NT2/D1 (cell line): ENCODE measurements around the gene MAS1.

Source experiments
- DNase-seq: peaks from one replicate; pipeline ENCODE4 v3.0.0-alpha.2; 2011; ENCODE audit warnings: low read depth, low spot score
- H3K27me3 ChIP-seq: 2 replicates; pipeline ENCODE4 v1.6.0; 2011; ENCODE audit warnings: mild to moderate bottlenecking; ENCODE audit not compliant: insufficient read length, insufficient read depth
- H3K36me3 ChIP-seq: 2 replicates; pipeline ENCODE4 v1.6.1; 2011; ENCODE audit warnings: mild to moderate bottlenecking, low read length, mixed read lengths; ENCODE audit not compliant: insufficient read depth, insufficient read length
- H3K4me1 ChIP-seq: 2 replicates; pipeline ENCODE4 v1.5.1; 2011; ENCODE audit not compliant: insufficient read depth, insufficient read length
- H3K4me3 ChIP-seq: 2 replicates; pipeline ENCODE4 v1.5.1; 2011; ENCODE audit warnings: low read depth; ENCODE audit not compliant: insufficient read length
- H3K9ac ChIP-seq: 2 replicates; pipeline ENCODE4 v1.6.0; 2011; ENCODE audit warnings: low read depth; ENCODE audit not compliant: insufficient read length
- H3K9me3 ChIP-seq: 2 replicates; pipeline ENCODE4 v1.5.1; 2011; ENCODE audit warnings: mild to moderate bottlenecking, low read length; ENCODE audit not compliant: insufficient read depth
- SUZ12 ChIP-seq: IDR thresholded peaks from 2 replicates; pipeline ENCODE4 v1.6.1; 2011; ENCODE audit not compliant: insufficient read length, insufficient read depth; ENCODE audit errors: extremely low read depth
- YY1 ChIP-seq: IDR thresholded peaks from 2 replicates; pipeline ENCODE4 v1.6.1; 2011; ENCODE audit not compliant: insufficient read length, insufficient read depth
- ZNF274 ChIP-seq: IDR thresholded peaks from 2 replicates; pipeline ENCODE4 v1.6.1; 2011; ENCODE audit warnings: mild to moderate bottlenecking, low read depth, low read length

Gene MAS1

DNA sequence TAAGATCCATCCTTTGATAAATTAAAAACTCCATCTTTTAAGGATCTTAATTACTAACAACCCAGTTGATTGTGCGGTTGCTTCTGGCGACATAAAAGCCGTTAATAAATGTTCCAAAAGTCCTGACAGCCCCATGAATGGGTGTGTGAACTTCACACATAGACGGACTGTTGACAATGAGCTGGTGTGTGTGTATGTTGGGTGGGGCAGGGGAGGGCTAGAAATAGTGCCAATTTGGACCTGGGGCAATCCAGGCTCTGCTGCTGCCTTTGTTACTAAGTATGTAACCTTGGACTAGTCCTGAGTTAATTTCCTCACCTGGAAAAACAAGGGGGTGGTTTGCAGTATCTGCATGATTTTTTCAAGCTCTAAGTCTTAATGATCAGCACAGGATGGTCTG lies 4.2 kb downstream of the MAS1 start:
- no peaks in the 10 kb centered on the region for H3K36me3 ChIP-seq
- H3K9me3 ChIP-seq = no peaks in the 10 kb centered on the region
- no peaks in the 10 kb centered on the region for H3K4me1 ChIP-seq
- no peaks in the 10 kb centered on the region for H3K27me3 ChIP-seq
- no peak overlapping the region for H3K9ac ChIP-seq
- H3K4me3 ChIP-seq = no peak overlapping the region
- TF ChIP-seq SUZ12 (no peak), YY1 (no peak), ZNF274 (no peak)
- DNase-seq = no peak

DNA sequence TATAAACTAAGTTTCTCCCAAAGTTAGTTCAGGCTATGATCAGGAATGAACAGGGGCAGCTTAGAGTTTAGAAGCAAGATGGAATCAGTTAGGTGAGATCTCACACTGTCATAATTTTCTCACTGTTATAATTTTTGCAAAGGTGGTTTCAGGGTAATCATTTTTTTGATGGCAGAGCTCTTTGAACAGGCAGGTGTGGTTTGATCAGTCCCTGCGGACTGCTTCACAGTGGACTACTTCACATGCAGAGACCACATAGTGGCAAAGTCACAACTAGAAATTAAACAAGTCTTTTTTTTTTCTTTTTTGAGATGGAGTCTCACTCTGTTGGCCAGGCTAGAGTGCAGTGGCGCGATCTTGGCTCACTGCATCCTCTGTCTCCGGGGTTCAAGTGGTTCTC lies 6.8 kb downstream of the MAS1 start:
- no peak overlapping the region for H3K9ac ChIP-seq
- H3K27me3 ChIP-seq = no peaks in the 10 kb centered on the region
- H3K4me1 ChIP-seq = no peaks in the 10 kb centered on the region
- no peak for TF ChIP-seq ZNF274
- no peak for TF ChIP-seq SUZ12
- TF ChIP-seq YY1 = no peak
- no peak overlapping the region for H3K4me3 ChIP-seq
- no peaks in the 10 kb centered on the region for H3K36me3 ChIP-seq
- DNase-seq = no peak
- H3K9me3 ChIP-seq = no peaks in the 10 kb centered on the region

DNA sequence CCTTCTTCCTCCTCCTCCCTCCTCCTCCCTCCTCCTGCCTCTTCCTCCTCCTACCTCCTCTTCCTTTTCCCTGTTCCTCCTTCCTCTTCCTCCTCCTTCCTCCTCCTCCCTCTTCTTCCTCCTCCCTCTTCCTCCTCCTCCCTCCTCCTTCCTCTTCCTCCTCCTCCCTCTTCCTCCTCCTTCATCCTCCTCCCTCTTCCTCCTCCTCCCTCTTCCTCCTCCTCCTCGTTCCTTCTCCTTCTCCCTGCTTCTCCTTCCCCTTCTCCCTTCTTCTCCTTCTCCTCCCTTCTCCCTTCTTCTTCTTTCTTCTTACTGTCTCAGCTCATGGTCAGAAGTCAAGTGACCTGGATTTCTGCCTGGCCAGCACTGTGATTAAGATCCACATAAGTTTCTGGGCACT lies 7.7 kb downstream of the MAS1 start:
- no peaks in the 10 kb centered on the region for H3K4me1 ChIP-seq
- H3K27me3 ChIP-seq = no peaks in the 10 kb centered on the region
- no peak overlapping the region for H3K9ac ChIP-seq
- no peak overlapping the region for H3K4me3 ChIP-seq
- no peak for TF ChIP-seq SUZ12
- TF ChIP-seq ZNF274 = no peak
- no peak for TF ChIP-seq YY1
- H3K36me3 ChIP-seq = no peaks in the 10 kb centered on the region
- DNase-seq = no peak
- no peaks in the 10 kb centered on the region for H3K9me3 ChIP-seq

DNA sequence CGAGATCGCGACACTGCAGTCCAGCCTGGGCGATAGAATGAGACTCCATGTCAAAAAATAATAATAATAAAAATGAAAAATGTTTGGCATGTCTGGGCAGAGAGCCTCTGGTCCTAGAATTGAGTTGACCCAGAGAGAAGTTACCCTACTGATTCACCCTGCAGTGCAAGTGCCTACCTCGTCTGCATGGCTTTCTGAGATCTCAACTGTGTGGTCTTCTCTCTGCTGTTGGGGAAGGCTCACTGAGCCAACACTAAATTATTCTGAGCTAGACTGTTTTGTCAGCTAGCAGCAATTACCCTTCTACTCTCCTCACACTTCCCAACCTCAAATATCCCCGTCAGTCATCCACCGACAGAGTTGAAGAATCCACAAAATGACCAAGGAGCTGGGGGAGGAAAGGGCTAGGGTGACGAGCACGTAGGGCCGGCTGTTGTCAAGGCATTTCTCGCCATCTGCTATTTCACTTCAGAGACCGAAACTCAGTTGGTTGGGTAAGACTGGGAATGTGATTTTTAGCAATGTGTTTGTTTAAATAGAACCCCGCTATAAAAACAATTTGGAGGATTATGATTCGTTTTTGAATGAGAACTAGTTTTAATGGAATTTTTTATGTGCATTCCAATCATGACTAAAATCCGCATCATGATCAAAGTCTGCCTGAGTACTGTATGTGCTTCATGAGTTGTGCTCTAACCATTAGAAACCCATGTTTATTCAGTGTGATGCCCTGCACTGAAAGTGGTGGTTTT lies 9.4 kb downstream of the MAS1 start:
- Histone ChIP-seq H3K36me3 (no peaks in the 10 kb centered on the region), H3K4me1 (no peaks in the 10 kb centered on the region), H3K9ac (no peak overlapping the region), H3K27me3 (no peaks in the 10 kb centered on the region), H3K4me3 (no peak overlapping the region), H3K9me3 (no peaks in the 10 kb centered on the region)
- TF ChIP-seq SUZ12 (no peak), ZNF274 (no peak), YY1 (no peak)
- DNase-seq = no peak

DNA sequence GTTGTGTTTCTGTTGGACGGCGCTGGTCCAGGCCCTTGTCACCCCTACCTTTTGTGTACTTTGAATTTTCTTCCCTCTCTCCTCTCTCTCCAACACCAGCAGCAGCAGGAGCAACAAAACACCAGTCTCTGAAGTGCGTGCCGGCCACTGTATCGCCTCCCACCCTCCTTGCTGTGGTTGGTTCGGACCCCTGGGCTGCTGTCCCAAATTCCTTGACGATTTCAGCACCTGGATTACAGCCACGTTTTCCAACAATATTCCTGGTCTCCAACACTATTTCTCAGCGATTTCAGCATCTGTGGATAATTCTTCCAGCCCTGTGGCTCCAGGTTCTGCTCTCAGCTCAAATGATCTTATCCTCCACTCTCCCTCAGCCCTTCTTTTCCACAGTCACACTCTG lies 11.8 kb downstream of the MAS1 start:
- TF ChIP-seq YY1 = no peak
- no peak for TF ChIP-seq SUZ12
- TF ChIP-seq ZNF274 = no peak
- H3K9me3 ChIP-seq = no peaks in the 10 kb centered on the region

DNA sequence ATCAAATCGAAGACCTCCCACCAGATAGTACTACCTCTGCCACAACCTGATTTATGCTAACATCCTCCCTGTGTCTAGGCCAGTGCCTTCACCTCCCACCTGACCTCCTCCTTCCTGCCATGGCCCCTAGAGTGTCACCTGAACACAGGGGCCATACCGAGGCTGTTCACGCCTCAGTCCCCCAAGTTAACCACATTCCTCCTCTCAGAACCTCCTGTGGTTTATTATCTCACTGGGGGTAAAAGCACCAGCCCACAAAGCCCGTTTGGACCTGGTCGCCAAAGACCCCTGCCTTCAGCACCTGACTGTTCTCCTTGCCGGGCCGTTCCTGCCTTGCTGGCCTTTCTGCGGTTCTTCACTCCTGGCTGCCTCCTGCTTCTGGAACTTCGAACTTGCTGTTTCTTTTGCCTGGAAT lies 13.7 kb downstream of the MAS1 start:
- H3K4me3 ChIP-seq = no peak overlapping the region
- no peak for DNase-seq
- H3K9me3 ChIP-seq = no peaks in the 10 kb centered on the region
- H3K36me3 ChIP-seq = no peaks in the 10 kb centered on the region
- no peak for TF ChIP-seq ZNF274
- no peak for TF ChIP-seq SUZ12
- TF ChIP-seq YY1 = no peak
- H3K4me1 ChIP-seq = no peaks in the 10 kb centered on the region
- no peak overlapping the region for H3K9ac ChIP-seq
- no peaks in the 10 kb centered on the region for H3K27me3 ChIP-seq

More for the DNA sequence above, 11.8 kb downstream of the MAS1 start:
- H3K4me3 ChIP-seq = no peak overlapping the region
- DNase-seq = no peak
- no peak overlapping the region for H3K9ac ChIP-seq
- H3K36me3 ChIP-seq = no peaks in the 10 kb centered on the region
- H3K4me1 ChIP-seq = no peaks in the 10 kb centered on the region
- H3K27me3 ChIP-seq = no peaks in the 10 kb centered on the region

DNA sequence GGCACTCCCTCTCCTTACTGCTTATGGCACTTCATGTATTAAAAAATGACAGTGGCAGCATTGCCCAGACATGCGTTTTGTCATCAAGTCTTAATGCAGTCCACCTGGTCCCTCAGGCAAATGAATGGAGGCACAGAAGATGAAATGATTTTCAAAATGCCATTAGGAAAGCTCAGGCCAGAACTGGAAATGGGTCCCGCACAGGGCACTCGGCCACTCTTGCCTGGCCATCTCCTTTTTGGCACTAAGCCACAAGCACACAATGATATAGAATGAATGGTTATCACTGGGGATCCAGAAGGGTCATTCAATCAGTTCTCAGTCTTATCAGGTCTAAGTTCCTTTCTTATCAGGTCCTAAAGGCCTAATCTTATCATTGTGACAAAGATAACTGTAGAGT lies 15.6 kb downstream of the MAS1 start:
- Histone ChIP-seq H3K9ac (no peak overlapping the region), H3K9me3 (no peaks in the 10 kb centered on the region; the same call in 1 of the 2 replicates), H3K27me3 (no peaks in the 10 kb centered on the region), H3K4me3 (no peak overlapping the region), H3K36me3 (no peaks in the 10 kb centered on the region), H3K4me1 (no peaks in the 10 kb centered on the region)
- DNase-seq = no peak
- TF ChIP-seq YY1 = no peak
- TF ChIP-seq SUZ12 = no peak
- TF ChIP-seq ZNF274 = no peak

DNA sequence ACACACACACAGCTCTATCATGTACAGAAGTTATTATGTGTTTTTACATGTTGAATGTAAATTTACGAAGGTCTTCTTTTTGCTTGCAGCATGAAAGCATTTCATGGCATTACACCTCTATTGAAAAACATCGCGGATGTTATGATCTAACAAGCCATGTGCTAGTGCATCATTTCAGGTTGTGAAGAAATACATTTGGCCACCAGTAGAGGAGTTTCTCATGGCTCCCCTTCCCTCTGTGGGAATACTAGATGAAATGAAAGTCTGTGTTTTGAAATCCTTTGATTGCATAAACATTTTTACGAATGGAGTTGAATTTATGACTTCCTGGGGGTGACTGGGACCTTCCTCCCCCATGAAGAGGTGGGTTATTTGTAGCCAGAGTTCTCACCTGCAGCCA lies 17.7 kb downstream of the MAS1 start:
- no peak for DNase-seq
- Histone ChIP-seq H3K4me3 (no peak overlapping the region), H3K27me3 (no peaks in the 10 kb centered on the region), H3K4me1 (no peaks in the 10 kb centered on the region), H3K36me3 (no peaks in the 10 kb centered on the region), H3K9ac (no peak overlapping the region), H3K9me3 (no peaks in the 10 kb centered on the region; the same call in 1 of the 2 replicates)
- TF ChIP-seq SUZ12 (no peak), YY1 (no peak), ZNF274 (no peak)
